Measurements from ENCODE around the gene FCER1G.

FCER1G gene

DNA sequence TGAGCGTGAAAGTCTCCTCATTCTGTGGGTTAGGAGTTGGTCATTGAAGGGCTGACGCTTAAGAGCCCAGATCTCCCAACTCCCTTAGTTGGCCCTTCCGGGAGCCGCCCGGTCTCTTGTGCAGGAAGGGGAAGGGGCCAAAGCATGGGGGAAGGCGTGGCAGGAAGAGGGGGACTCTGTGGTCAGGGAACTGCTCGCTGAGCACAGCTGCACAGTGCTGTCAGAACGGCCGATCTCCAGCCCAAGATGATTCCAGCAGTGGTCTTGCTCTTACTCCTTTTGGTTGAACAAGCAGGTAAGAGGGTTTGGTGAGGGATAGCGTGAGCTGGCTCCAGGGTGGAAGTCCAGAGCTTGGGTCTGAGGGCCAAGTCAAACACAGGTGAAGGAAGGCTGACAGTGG is at the start of gene FCER1G:
Gene FCER1G (plus strand): TSS at position 220 of the 400 bp plus-strand sequence. CDS start 27 bp downstream, at position 247.
- DNase-seq = peak; percentile 78

DNA sequence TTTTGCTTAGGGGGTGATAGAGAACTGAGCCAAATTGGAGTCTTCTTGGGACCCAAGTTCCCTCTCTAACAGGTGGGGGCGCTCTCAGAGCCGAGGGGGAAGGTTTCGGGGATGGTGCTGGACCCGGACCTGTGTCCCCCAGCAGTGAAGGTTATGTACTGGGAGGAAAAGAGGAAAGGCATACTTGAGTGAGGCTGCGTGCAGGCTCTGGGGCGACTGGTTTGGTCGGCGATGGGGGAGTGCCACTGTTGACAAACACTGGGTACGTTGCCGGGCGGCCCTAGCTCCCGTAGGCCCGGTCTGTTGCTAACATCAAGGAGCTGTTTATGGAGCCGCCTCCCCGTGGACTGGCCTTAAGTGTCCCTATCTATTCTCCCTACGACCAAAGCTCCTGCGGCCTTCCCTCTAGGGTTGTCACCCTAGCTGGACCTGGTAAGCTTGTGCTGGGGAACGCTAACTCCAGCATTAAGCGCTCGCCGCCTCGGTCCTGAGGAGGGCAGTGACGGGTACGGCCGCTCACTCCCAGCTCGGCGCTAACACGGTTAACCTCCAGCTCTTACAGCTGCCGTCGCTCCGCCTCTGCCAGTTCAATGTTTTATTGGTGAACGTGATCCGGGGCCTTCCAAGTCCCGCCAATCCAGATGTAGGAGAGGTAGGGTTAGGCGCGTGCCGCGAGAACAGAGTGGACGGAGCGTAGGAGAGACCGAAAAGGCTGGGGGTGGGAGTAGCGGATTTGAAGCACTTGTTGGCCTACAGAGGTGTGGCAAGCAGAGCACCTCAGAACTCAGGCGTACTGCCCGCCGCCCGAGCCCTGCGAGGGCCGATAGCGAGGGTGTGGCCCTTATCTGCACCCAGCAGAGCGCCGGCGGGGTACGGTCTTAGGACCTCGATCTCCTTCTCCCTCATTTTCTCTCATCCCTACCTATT is 49.1 kb upstream of the FCER1G start, which contains the start of gene PPOX:
Gene PPOX (plus strand): TSS at position 685 of the 927 bp plus-strand sequence. CDS start 422 bp downstream, outside the sequence.
- peak; percentile 94 for DNase-seq

DNA sequence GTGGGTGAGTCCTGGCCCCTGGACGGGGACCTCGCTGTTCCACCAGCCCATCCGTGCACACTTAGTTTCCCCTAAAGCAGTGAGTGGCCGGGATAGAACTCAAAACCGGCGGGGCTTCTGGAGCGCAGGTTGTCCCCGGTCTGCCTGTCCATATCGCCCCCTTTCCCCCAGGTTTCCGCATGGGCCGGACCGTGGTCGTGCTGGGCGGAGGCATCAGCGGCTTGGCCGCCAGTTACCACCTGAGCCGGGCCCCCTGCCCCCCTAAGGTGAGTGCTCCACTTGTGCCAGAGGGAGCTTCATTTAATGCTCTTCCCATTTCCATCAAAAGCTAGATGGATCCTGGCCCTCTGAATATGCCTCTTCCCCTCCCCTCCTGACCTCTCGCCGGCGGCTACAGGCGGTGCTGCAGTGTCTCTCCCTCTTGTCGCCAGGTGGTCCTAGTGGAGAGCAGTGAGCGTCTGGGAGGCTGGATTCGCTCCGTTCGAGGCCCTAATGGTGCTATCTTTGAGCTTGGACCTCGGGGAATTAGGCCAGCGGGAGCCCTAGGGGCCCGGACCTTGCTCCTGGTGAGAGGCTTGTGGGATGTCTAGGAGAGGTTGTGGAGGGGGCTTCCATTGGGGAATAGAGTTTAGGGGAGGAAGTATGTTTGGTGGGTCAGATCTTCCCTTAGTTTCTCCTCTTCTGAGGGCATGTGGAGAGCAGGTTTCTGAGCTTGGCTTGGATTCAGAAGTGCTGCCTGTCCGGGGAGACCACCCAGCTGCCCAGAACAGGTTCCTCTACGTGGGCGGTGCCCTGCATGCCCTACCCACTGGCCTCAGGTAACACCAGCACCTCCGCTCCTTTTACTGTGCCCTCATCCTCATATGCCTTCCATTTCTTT is 48.2 kb upstream of the FCER1G start:
- no peak for DNase-seq

- no peak for DNase-seq
Measured at GRCh38 chr1:161168906-161169305, 46.2 kb upstream of the FCER1G start.

DNA sequence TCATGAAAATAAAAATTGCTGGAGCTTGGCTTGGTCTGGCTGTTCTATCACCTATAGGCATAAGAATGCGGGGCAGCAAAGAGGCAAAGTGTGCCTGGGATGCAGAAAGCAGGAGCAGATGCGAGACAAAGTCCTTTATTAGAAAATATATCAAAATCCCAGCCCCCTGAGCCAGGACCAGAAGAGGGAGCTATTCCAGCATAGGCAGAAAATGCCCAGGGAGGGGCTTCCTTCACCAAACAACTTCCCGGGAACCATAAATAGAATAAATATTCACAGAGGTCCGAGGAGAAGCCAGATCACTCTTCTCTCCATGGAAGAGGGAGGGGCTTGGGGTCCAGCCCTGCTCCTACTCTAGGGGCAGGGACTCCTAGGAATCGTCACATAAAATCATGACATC is 43.9 kb upstream of the FCER1G start:
- DNase-seq = no peak

DNA sequence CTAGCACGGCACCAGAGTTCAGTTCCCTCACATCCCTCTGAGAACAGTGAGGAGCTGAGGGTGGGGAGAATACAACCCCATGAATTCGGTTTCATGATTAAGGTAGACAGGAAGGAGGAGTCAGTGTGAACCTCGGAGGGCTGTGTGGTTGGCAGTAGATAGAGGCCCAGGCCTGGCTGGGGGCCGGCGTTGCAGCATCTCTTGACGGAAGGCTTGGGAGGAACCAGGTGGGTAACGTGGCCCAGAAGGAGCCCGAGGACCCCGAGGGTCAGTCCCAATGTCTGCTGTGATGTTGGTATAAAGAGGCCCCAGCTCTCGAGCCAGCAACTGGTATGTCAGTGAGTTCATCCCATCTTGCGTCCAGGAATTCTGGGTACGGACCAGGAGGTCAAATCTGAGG is 43.4 kb upstream of the FCER1G start:
- DNase-seq = no peak

DNA sequence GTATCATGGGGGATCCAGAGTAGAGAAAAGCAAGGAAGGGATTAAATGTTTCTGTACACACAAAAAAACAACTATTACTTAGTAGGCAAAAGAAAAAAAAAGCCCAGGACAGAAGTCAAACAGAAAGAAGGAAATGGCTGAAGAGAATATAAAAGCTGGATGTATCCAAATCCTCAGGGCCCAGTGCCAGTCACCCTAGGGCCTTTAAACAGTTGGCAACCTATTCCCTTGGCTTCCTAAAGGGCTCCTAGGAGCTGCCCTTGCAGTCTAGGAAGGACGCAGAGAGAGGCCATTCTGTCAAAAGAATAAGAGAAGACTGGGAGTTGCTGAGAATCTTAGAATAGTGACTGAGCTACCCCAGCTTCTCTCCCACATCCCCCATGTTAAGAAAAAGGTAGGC is 42.7 kb upstream of the FCER1G start:
- no peak for DNase-seq

DNA sequence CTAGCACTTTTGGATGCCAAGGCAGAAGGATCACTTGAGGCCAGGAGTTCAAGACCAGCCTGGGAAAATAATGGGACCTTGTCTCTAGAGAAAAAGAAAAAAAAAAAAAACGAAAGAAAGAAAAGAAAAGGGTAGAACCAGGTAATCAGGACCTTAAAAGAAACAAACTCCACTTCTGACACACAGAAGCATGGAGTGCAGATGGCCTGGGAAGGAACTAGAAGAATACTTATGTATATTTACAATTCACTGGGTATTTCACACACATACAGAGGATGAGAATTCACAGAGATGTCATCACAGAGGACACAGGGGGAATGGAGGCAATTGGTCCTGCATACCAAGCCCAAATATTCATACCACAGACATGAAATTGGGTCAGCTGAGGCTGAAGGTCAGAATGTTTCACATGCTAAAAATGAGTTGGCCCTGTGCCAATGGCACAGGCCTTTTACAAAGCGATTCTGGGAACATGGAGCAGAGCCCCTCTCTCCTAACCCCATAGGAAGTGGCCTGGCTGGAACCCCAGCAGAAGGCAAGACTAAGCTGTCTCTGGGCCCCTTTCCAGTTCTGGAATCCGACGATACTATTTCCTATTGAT is 42.2 kb upstream of the FCER1G start:
- no peak for DNase-seq

GRCh38 chr1:161173711-161174110 is 41.4 kb upstream of the FCER1G start:
- no peak for DNase-seq

GRCh38 chr1:161174911-161175310 is 40.2 kb upstream of the FCER1G start:
- no peak for DNase-seq

GRCh38 chr1:161175771-161176453 is 39.2 kb upstream of the FCER1G start:
- DNase-seq = no peak

DNA sequence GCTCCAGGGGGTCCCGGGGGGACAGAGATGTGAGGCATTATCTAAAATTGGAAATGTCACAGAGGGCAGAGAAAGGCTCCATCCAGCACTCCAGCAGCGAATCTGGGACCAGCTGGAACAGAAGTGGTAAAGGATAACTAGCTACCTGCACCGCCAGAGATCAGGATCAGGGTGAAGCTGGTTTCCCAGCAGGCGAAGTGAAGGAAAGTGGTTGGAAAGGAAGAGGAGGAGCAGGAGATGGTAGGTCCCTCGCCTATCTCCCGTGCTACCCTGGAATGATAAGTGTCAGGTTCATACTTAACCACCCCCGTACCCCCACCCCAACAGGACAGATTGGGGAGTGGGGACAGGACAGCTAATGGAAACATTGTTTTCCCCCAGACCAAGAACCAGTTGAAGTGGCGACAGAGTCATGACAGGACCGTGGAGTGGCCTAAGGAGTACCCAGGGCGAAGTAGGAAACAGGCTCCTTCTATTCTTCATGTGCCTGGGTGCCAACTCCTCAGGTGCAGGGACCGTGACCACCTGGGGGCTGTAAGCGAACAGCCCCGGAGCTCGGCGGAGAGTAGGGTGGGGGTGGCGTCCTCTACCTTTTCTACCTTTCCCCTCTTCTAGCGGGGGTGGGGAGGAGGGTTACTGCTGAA is 38.5 kb upstream of the FCER1G start:
- DNase-seq = no peak

DNA sequence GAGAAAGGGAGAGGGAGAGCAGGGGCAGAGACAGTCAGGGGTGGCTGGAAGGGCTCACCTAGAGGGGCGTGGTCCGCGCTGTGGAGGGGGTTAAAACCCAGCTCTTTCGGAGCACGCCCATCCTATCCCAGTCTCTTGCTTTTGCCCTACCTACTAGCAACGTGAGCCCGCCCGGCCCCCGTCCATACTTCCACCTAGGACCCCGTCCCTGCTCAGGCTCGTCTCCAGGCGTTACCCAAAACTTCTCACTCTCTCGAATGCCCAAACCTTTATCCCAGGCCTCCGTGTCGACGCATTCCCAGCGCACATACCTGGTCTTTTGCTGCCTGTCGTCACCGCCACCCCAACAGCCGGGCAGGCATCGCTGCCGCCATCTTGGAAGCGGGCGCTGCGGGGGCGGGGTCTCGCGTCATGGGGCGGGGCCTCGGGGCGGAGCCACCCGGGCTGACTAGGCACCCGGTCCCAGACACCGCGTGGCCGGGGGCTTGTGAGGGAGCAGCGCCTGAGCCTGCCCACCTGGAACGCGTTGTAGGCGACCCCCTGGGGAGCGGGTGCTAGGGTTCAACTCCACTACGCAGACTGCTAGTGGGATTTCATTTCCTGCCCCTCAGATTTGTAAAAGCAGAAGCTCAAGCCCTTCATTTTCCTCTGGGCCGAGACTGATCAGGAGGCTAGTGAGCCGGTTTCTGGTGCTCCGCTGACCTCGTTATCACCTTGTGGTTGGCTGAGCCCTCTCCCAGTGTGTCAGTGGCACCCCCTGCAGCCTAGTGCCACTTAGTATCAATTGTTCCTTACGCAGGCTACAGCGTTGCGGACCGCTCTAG is 37.8 kb upstream of the FCER1G start, which contains the start of gene B4GALT3:
Gene B4GALT3 (minus strand): TSS at position 396 of the 824 bp plus-strand sequence. CDS start 1,447 bp downstream, outside the sequence.
- peak; percentile 80 for DNase-seq

- no peak for DNase-seq
Measured at GRCh38 chr1:161177936-161178244, 37.2 kb upstream of the FCER1G start.

GRCh38 chr1:161179698-161180097 is 35.4 kb upstream of the FCER1G start:
- no peak for DNase-seq

GRCh38 chr1:161180639-161181038 is 34.5 kb upstream of the FCER1G start:
- no peak for DNase-seq

DNA sequence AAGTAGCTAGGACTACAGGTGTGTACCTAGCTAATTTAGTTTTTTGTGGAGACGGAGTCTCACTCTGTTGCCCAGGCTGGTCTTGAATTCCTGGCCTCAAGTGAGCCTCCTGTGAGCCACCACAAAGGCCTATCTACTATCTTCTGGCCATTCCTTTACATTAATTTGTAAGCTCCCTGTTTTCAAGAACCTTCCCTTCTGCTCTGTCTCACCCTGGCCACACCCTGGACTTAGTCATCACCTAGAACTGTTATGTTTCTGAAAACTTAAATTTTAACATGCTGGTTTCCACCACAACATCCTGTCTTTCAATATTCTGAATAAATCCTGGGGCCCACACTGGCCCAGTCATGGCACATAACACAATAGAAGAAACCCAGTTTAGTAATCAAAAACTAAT is 32.9 kb upstream of the FCER1G start:
- no peak for DNase-seq

DNA sequence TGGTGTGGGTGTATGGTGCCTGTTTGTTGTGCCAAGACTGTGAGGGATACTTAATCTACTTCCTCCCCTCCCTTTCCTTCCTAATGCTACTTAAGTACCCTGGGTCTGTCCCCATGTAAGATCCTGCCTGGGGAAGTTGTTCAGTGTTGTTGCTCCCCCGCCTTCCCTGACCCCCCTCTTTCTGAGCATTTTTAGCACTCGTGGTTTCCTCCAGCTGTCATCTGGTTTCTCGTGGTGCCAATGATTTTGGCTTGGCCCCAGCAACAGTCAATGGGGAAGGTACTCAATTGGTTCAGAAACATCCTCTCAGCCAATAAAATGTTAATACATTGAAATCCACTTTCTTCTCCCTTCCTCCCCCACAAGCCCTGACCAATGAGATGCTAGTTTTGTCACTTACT is 29.8 kb upstream of the FCER1G start:
- DNase-seq = peak; percentile 91

DNA sequence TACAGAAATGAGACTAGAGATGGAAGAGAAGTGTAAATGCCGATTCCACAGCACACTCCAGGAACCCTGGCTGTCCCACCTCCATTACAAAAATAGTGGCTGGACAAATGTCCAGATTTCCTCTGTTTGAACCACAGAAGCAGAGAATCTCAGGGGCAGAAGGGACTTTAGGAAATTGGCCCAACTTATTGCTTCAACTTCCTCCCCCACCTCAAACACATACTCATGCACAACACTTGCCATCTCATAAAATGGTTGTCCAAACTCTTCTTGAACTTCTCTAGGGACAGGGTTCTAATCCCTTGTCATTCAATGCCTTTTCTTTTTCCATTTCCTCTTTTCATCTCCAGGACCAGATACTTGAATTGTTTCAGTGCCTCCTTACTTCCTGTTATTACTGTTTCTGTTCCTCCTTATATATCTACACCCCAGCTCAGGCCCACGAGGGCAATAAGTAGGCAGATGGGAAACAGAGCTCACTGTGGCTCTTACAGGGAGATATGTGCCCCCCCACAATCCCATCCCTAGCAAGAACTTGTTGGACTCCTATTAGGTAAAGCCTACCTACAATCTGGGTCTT is 29.3 kb upstream of the FCER1G start:
- peak; percentile 76 for DNase-seq

- no peak for DNase-seq
Measured at GRCh38 chr1:161187311-161187710, 27.8 kb upstream of the FCER1G start.

- no peak for DNase-seq
Measured at GRCh38 chr1:161188381-161188780, 26.7 kb upstream of the FCER1G start.
